HepG2 (cell line): Measurements from ENCODE around the gene TECRL.

Experiments
- ARNTL ChIP-seq: sonication (generic); formaldehyde crosslinking; IDR thresholded peaks from 2 replicates; pipeline ENCODE4 v1.4.0; 2020; ENCODE audit warnings: mild to moderate bottlenecking, missing genetic modification reagents
- MAZ ChIP-seq, 2 experiments: sonication (generic) in 1 of 2; formaldehyde crosslinking in 1 of 2; IDR thresholded peaks; 2 replicates each; pipeline versions ENCODE4 v1.5.0 to v1.6.1; 2012 to 2020; ENCODE audit warnings: low read depth in 2 of 2, mild to moderate bottlenecking in 2 of 2, borderline replicate concordance in 1 of 2, improper control_type of control experiment in 1 of 2, low read length in 1 of 2, missing genetic modification reagents in 1 of 2, moderate library complexity in 1 of 2
- NBN ChIP-seq: fragments of 450-650 bp; conservative IDR thresholded peaks from 2 replicates; pipeline ENCODE4 v1.6.1; 2017
- SMAD9 ChIP-seq: sonication (generic); formaldehyde crosslinking; IDR thresholded peaks from 2 replicates; pipeline ENCODE4 v1.5.1; 2020; ENCODE audit warnings: mild to moderate bottlenecking, missing genetic modification reagents
- SSRP1 ChIP-seq: IDR thresholded peaks from 2 replicates; pipeline ENCODE4 v1.6.1; 2016; ENCODE audit warnings: control low read depth
- TCF7L2 ChIP-seq: IDR thresholded peaks from 2 replicates; pipeline ENCODE4 v1.6.1; 2011; ENCODE audit warnings: mild to moderate bottlenecking, low read depth, low read length, moderate library complexity
- ZNF124 ChIP-seq: sonication (generic); formaldehyde crosslinking; IDR thresholded peaks from 2 replicates; pipeline ENCODE4 v1.4.0; 2020; ENCODE audit warnings: missing genetic modification reagents
- ZNF431 ChIP-seq: sonication (generic); formaldehyde crosslinking; IDR thresholded peaks from 2 replicates; pipeline ENCODE4 v1.9.0; 2022; ENCODE audit warnings: missing genetic modification reagents, low read depth, mild to moderate bottlenecking, borderline replicate concordance
- ZNF660 ChIP-seq: sonication (generic); formaldehyde crosslinking; IDR thresholded peaks from 2 replicates; pipeline ENCODE4 v1.5.1; 2020; ENCODE audit warnings: mild to moderate bottlenecking, low read depth, missing genetic modification reagents, borderline replicate concordance
- TF ChIP-seq, protein P1 (sequence below): sonication (generic); formaldehyde crosslinking; IDR thresholded peaks from 2 replicates; pipeline ENCODE4 v1.5.0; 2020; ENCODE audit warnings: mild to moderate bottlenecking, missing genetic modification reagents, moderate library complexity
- TF ChIP-seq, protein P2 (sequence below): sonication (generic); formaldehyde crosslinking; IDR thresholded peaks from 2 replicates; pipeline ENCODE4 v1.4.0; 2020; ENCODE audit warnings: missing genetic modification reagents
- TF ChIP-seq, protein P3 (sequence below): sonication (generic); formaldehyde crosslinking; IDR thresholded peaks from 2 replicates; pipeline ENCODE4 v1.5.0; 2020; ENCODE audit warnings: mild to moderate bottlenecking, missing genetic modification reagents, borderline replicate concordance

DNA sequence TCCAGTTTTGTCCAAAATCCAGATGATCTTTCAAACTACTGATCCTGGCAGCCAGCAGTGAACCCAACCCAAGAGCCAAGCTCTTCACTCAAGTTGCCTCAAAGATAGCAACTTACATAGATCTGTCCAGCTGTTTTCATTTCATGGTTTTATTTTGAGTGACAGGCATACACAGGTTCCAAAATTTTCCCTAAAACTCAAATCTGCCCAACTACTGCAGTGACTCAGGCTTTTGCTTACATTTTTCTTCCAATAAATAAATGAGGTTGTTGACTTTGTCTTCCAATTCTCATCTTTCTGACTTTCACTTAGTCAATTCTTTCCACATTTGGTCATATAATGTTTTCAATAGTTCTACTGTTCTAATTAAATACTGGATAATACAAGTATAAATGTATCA lies 158.8 kb downstream of the TECRL start:
- TF ChIP-seq, protein P1, sequence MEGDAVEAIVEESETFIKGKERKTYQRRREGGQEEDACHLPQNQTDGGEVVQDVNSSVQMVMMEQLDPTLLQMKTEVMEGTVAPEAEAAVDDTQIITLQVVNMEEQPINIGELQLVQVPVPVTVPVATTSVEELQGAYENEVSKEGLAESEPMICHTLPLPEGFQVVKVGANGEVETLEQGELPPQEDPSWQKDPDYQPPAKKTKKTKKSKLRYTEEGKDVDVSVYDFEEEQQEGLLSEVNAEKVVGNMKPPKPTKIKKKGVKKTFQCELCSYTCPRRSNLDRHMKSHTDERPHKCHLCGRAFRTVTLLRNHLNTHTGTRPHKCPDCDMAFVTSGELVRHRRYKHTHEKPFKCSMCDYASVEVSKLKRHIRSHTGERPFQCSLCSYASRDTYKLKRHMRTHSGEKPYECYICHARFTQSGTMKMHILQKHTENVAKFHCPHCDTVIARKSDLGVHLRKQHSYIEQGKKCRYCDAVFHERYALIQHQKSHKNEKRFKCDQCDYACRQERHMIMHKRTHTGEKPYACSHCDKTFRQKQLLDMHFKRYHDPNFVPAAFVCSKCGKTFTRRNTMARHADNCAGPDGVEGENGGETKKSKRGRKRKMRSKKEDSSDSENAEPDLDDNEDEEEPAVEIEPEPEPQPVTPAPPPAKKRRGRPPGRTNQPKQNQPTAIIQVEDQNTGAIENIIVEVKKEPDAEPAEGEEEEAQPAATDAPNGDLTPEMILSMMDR (CRISPR knock-in tag) = no peak
- TF ChIP-seq NBN = no peak
- TF ChIP-seq TCF7L2 = no peak
- no peak for TF ChIP-seq SSRP1 (CRISPR knock-in tag)
- no peak for TF ChIP-seq MAZ (IDR thresholded peaks at IDR 0.05; ENCODE audit: borderline replicate concordance, low read depth, low read length)
- TF ChIP-seq MAZ (CRISPR knock-in tag; IDR thresholded peaks at IDR 0.05; ENCODE audit: low read depth) = no peak
- TF ChIP-seq ZNF431 = no peak
- no peak for TF ChIP-seq ZNF660 (CRISPR knock-in tag)
- TF ChIP-seq ARNTL = no peak
- TF ChIP-seq ZNF124 = no peak
- no peak for TF ChIP-seq SMAD9
- TF ChIP-seq, protein P2, sequence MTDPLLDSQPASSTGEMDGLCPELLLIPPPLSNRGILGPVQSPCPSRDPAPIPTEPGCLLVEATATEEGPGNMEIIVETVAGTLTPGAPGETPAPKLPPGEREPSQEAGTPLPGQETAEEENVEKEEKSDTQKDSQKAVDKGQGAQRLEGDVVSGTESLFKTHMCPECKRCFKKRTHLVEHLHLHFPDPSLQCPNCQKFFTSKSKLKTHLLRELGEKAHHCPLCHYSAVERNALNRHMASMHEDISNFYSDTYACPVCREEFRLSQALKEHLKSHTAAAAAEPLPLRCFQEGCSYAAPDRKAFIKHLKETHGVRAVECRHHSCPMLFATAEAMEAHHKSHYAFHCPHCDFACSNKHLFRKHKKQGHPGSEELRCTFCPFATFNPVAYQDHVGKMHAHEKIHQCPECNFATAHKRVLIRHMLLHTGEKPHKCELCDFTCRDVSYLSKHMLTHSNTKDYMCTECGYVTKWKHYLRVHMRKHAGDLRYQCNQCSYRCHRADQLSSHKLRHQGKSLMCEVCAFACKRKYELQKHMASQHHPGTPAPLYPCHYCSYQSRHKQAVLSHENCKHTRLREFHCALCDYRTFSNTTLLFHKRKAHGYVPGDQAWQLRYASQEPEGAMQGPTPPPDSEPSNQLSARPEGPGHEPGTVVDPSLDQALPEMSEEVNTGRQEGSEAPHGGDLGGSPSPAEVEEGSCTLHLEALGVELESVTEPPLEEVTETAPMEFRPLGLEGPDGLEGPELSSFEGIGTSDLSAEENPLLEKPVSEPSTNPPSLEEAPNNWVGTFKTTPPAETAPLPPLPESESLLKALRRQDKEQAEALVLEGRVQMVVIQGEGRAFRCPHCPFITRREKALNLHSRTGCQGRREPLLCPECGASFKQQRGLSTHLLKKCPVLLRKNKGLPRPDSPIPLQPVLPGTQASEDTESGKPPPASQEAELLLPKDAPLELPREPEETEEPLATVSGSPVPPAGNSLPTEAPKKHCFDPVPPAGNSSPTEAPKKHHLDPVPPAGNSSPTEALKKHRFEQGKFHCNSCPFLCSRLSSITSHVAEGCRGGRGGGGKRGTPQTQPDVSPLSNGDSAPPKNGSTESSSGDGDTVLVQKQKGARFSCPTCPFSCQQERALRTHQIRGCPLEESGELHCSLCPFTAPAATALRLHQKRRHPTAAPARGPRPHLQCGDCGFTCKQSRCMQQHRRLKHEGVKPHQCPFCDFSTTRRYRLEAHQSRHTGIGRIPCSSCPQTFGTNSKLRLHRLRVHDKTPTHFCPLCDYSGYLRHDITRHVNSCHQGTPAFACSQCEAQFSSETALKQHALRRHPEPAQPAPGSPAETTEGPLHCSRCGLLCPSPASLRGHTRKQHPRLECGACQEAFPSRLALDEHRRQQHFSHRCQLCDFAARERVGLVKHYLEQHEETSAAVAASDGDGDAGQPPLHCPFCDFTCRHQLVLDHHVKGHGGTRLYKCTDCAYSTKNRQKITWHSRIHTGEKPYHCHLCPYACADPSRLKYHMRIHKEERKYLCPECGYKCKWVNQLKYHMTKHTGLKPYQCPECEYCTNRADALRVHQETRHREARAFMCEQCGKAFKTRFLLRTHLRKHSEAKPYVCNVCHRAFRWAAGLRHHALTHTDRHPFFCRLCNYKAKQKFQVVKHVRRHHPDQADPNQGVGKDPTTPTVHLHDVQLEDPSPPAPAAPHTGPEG (CRISPR knock-in tag) = no peak
- TF ChIP-seq, protein P3, sequence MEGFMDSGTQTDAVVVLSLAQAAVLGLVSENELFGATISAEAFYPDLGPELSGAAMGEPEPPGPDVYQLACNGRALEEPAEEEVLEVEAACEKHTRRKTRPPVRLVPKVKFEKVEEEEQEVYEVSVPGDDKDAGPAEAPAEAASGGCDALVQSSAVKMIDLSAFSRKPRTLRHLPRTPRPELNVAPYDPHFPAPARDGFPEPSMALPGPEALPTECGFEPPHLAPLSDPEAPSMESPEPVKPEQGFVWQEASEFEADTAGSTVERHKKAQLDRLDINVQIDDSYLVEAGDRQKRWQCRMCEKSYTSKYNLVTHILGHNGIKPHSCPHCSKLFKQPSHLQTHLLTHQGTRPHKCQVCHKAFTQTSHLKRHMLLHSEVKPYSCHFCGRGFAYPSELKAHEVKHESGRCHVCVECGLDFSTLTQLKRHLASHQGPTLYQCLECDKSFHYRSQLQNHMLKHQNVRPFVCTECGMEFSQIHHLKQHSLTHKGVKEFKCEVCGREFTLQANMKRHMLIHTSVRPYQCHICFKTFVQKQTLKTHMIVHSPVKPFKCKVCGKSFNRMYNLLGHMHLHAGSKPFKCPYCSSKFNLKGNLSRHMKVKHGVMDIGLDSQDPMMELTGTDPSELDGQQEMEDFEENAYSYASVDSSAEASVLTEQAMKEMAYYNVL (CRISPR knock-in tag) = no peak
